ENCODE data around the gene HIVEP3.

HIVEP3 gene

DNA sequence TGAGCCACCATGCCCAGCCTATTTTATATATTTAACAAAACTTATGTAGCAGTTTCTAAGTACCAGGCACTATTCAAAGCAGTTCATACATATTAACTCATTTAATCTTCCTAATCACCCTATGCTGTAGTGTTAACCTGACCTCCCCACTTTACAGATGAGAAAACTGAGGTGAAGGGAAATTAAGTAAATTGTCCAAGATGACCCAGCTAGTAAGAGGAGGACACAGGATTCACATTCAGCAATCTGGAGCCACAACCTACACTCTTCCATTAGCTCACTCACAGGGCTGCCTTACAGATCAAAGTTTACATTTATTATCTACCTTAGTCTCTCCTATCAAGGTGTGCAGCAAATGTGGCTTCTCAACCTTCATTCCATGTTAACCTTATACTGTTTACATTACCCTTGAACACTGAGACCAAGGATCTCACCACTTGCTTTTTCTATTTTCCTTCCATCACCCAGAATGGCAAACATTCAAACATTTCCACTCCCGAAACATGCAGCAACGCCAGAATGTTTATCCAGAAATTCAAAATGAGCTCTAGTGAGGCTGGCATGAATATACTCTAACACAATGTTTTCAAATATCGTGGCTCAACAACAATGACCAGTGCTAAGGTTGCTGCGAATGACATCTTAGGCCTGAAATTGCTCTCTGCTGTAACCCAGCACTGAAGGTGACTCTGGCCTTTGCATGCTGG, 24.5 kb downstream of the HIVEP3 start:
- DNase-seq (ENCODE audit: low read depth in 2 of 2, low spot score in 1 of 2): no peak

- DNase-seq (ENCODE audit: low read depth in 2 of 2, low spot score in 1 of 2): no peak
Measured at GRCh38 chr1:41892301-41892781, 26.4 kb downstream of the HIVEP3 start.

DNA sequence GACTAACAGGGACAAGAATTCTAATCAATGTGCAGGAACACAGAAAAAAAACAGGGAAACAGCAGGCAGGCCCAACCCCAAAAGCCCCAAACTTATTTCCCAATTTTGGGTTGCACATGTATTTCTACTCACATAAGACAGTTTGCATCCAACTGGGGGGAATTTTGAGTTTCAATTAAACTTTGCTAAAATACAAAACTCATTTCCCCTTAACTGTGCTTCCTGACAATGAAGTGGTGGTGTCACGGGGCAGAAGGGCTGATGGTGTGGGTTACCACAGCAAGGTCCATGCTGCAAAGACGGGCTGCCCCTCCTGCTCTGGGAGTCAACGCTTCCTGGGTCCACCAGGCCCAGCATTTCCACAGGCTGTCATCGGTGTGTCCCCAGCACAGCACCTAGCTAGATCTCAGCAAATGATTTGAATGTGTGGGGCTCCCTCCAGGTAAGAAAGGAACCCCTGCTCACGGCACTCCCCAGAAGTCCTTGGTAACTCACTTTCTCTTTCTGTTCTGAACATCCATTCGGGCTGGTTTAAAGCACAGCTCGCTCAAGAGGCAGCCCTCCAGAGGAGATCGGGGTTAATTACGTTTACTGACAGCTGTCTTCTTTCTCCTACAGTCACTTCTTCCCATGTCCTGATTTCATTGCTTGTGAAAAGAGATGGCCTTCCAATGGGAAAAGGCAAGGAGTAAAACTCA, 27.4 kb downstream of the HIVEP3 start:
- DNase-seq (ENCODE audit: low read depth in 2 of 2, low spot score in 1 of 2): peak in 1 of 2 donors; percentile 29

GRCh38 chr1:41890825-41891198, 27.9 kb downstream of the HIVEP3 start:
- DNase-seq (ENCODE audit: low read depth in 2 of 2, low spot score in 1 of 2): no peak

- no peak for DNase-seq (ENCODE audit: low read depth in 2 of 2, low spot score in 1 of 2)
Measured at GRCh38 chr1:41889506-41890414, 29.0 kb downstream of the HIVEP3 start.

- DNase-seq (ENCODE audit: low read depth in 2 of 2, low spot score in 1 of 2): no peak
Measured at GRCh38 chr1:41888756-41889155, 30.0 kb downstream of the HIVEP3 start.

DNA sequence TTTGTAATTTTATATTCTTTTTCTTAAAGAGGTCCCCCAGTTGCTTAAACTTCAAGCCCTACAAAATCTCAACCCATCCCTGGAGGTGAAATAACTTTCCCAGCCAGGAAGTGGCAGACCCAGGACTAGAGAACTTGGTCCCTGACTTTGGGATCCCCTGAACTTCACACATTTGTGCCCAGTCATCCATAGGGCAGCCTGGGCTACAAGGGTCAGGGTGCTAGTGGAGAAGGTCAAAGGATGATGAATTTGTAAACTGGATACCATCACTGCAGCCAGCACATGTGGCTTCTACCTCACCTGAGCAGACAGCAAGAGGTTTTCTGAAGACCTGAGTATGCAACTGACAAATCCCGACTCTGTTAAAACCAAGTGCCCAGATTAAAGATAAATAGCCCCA, 31.4 kb downstream of the HIVEP3 start:
- DNase-seq (ENCODE audit: low read depth in 2 of 2, low spot score in 1 of 2): no peak

DNA sequence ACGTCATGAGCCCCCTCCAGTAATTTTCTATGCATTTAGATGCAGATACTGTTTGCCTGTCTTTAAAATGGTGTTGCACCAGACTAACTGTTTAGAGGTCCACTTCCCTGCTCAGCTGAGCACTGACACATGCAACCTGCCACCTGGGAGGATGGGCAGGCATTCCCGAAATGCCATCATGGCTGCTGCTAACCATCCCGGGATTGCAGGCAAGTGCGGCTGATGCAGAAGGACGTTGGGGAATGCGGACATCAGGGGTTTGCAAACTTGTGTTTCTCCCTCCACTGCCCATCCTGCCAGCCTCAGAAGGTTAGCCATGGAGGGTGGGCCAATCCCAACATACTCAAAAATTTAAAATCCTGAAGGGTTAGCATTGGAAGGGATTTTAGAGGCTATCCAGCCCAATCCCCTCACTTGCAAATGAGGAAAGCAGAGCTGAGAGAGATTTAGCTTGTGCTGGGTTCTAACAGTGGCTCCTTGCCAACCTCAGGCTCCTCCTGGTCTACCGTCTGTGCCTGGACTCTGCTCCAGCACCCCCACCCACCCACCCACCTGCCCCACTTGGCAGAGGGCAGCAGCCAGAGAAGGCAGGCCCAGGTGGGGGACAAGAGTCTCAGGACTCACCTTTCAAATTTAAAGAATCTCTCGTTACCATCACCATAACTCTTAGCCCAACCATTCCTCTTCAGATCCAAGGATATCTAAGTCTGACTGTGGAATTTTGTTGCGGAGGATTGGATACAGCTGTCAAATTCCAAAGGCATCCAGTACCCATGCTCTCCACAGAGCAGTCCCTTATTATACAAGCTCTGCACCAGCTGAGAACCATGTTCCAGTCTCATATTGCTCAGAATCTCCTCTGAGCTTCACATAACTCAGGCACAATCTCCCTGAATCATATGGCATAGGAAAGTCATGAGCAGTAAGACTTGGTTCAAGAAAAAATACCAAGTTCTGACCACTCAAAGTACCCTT, 34.2 kb downstream of the HIVEP3 start:
- no peak for DNase-seq (ENCODE audit: low read depth in 2 of 2, low spot score in 1 of 2)

- DNase-seq (ENCODE audit: low read depth in 2 of 2, low spot score in 1 of 2): no peak
Measured at GRCh38 chr1:41883507-41883906, 35.2 kb downstream of the HIVEP3 start.

GRCh38 chr1:41882486-41882885, 36.2 kb downstream of the HIVEP3 start:
- no peak for DNase-seq (ENCODE audit: low read depth in 2 of 2, low spot score in 1 of 2)

GRCh38 chr1:41882068-41882477, 36.6 kb downstream of the HIVEP3 start:
- DNase-seq (ENCODE audit: low read depth in 2 of 2, low spot score in 1 of 2): no peak

DNA sequence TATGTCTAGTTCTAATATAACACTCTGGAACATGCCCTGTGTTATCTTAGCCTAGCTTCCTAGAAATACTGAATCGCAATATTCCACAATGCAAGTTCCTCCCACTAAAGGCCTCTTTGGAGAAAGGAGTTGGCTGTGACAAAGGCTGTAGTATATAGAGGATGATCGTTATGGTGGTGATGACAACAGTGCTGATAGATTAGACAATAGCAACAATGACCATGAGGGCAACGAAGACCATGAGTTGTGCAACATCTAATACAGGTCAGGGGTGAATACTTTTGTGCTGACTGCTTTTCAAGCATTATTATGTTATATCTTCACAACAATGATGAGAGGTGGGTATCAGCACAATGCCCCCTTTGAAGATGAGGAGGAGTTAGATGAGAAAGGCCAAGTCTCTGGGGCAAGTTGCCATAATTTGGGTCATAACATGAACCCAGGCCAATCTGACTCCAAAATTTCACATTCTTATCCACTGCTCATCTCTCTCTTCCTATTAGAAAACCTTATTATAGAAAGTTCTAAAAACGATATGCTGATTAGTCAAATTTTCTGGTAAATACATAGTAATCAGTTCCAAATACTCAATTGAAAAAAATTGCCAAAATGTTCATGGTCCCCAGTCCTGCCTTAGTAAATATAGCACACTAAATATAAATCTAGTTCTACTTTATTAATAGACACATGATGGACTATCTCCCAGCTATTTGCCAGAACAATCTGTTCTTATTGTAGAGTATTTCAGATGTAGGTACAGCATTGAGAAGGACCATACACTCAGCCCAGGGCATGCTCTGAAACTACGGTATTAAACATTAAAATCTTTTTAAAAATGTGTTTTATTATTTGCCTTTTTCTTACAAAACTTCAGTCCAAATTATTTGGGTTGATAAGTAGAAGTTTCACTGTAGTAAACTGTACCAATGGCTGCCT, 37.5 kb downstream of the HIVEP3 start:
- DNase-seq (ENCODE audit: low read depth in 2 of 2, low spot score in 1 of 2): no peak

- no peak for DNase-seq (ENCODE audit: low read depth in 2 of 2, low spot score in 1 of 2)
Measured at GRCh38 chr1:41880261-41880660, 38.5 kb downstream of the HIVEP3 start.

GRCh38 chr1:41879617-41880016, 39.1 kb downstream of the HIVEP3 start:
- DNase-seq (ENCODE audit: low read depth in 2 of 2, low spot score in 1 of 2): no peak

DNA sequence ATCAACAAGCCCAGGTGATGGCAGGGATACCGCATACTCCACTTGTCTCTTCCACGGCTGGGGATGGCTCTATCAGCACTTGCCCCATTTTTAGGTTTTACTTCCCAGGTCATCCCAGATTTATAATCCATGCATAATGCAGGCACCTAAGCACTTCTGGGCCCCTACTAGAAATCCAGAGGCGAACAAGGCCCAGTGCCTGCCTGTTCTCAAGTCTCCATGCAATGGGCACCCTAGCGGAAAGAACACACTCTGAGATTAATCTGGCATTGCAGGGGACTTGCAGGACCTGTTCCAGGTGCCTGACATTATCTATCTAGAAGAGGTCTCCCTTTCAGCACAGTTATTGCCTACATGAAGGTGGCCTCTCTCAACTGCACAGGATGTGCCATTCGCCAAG, 39.8 kb downstream of the HIVEP3 start:
- DNase-seq (ENCODE audit: low read depth in 2 of 2, low spot score in 1 of 2): no peak

GRCh38 chr1:41878495-41878894, 40.2 kb downstream of the HIVEP3 start:
- no peak for DNase-seq (ENCODE audit: low read depth in 2 of 2, low spot score in 1 of 2)

DNA sequence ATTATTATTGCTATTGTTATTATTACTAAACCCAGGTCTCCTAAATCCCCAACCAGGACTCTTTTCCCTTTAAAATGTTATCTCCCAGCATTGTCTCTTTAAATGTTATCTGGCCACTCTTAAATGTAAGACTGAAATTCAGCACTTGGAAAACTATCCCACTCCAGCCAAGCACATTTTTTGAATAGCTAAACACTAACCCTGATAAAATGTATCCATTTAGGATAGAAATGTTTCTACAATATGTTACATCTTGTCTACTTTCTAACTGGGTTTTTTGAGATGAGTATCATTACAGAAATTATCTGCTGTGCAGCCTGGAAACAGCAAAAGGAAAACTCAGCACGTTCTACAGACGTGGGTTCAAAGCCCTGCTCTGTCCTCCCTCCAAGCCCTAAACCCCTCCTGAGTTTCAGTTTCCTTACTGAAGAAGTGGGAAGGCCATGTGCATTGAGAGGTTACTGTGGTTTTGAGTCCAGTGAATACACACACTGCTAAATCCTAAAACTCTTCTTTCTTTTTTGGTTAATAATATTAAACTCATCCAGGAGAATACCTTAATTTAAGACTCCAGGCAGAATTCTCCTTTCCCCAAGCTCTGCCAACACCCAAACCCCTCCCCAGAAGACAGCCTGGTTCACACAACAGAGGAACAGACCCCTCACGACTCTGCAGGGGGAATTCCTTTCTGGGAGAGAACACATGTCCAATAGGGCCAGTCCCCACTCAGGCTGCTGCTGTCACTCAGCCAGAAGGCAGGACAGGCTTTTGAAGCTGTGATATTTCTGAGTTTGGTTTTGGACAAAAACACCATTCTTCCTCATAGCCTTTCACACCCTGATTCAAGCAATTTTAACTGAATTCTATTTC, 41.9 kb downstream of the HIVEP3 start:
- DNase-seq (ENCODE audit: low read depth in 2 of 2, low spot score in 1 of 2): no peak

GRCh38 chr1:41875487-41875886, 43.2 kb downstream of the HIVEP3 start:
- no peak for DNase-seq (ENCODE audit: low read depth in 2 of 2, low spot score in 1 of 2)
